Skeletal muscle cell (primary cell): ENCODE measurements around the gene NDFIP2.

ENCODE experiments used
- DNase-seq: peaks from one replicate; pipeline ENCODE4 v3.0.0-alpha.2; 2010; ENCODE audit warnings: low read depth
- H3K4me3 ChIP-seq: 2 replicates; pipeline ENCODE4 v1.5.1; 2011; ENCODE audit warnings: low read depth, mild to moderate bottlenecking, control low read depth, low read length, moderate library complexity

The NDFIP2 gene, protein sequence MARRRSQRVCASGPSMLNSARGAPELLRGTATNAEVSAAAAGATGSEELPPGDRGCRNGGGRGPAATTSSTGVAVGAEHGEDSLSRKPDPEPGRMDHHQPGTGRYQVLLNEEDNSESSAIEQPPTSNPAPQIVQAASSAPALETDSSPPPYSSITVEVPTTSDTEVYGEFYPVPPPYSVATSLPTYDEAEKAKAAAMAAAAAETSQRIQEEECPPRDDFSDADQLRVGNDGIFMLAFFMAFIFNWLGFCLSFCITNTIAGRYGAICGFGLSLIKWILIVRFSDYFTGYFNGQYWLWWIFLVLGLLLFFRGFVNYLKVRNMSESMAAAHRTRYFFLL

DNA sequence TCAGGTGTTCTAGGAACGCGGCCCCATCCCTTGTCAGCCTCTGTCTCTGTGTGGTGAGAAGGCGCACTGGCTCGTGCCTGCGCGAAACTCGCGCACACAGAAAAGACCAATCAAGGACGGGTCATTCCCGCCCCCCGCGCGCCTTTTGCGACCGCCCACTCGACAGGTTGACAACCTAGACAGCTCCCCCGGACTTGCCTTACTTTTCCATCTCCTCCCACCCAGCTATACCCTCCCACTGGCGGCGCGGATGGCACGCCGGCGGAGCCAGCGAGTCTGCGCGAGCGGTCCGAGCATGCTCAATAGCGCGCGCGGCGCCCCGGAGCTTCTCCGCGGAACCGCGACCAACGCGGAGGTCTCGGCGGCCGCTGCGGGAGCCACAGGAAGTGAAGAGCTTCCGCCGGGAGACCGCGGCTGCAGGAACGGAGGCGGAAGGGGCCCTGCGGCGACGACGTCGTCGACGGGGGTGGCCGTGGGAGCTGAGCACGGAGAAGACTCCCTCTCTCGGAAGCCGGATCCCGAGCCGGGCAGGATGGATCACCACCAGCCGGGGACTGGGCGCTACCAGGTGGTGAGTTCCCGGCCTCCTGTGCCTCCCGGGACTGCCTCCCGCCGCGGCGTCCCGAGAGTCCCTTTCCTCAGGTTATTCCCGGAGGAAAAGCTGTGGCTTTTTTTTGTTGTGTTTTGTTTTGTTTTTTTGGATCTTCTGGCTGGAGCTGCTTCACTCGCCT is at the start of gene NDFIP2:
Gene NDFIP2 (plus strand): TSS at position 202 of the 731 bp plus-strand sequence. CDS start 49 bp downstream, at position 251.
- H3K4me3 ChIP-seq: peak within 1 kb of the TSS; percentile 69
- peak; percentile 65 for DNase-seq

DNA sequence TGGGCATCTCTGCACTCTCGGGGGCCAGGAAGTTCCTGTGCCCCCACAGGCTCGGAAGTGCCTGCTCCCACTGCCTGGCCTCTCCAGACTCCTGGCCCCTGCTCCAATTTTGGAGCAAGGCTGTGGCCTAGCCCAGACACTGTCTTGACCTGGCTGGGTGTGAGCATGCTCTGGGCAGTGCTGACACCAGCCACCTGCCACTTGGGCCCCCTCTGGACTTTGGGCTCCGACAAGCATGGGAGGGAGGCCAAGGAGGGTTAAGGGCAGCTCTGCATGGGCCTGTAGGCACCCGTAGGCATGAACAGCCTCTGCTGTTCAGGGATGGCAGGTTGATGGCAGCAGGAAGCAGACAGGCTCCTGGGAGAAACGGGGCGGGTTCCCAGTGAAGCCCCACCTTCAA is 48.9 kb upstream of the NDFIP2 start:
- no peak for DNase-seq
- H3K4me3 ChIP-seq: no peak overlapping the region

DNA sequence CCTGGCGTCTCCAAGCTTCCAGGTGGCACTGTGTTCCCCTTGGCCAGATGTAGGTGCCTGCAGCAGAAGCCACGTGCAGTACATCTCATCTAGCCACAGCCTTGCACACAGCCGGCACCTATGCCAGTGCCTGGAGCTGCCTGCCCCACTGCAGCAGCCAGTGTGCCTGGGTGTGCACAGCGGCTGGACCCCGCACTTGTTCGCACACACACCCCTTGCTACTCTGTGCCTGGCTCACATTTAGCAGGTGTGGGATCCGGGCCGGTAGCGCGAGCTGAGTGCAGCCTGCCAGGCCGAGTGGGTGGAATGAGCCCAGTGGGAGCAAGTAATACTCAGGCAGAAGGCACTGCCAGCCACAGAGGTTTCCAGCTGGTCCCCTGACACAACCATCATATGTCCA is 48.0 kb upstream of the NDFIP2 start:
- DNase-seq: no peak
- H3K4me3 ChIP-seq: no peak overlapping the region

DNA sequence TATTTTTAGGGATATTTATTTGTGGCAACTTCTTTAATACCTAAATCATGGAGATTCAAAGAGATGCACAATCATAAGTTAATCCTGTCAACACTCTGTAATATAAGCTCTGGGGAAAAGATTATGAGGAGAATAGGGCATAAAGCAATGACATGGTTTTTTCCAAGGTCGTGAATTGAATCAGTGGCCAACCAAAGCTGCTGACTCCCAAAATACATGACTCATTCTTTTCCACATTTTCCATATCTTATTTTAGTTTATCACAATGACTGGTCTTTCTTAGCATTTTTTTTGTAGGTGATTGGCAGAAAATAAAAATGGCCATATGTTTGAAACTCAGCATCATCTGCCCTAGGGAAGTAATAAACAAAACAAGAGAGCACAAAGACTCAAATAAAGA is 46.4 kb upstream of the NDFIP2 start:
- peak; percentile 22 for DNase-seq
- no peak overlapping the region for H3K4me3 ChIP-seq

DNA sequence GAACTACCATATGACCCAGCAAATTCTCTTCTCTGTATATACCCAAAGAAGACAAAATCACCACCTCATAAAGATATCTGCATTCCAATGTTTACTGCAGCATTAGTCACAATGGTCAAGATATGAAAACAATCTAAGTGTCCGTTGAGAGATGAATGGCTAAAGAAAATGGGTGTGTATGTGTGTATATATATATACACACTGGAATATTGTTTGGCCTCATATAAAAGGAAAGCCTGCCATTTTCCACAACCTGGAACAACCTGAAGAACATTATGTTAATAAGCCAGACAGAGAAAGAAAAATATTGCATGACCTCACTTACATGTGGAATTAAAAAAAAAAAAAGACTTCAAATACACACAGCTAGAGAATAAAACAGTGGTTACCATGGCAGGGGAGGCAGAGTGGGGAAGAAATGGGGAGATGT is 45.4 kb upstream of the NDFIP2 start:
- peak; percentile 68 for DNase-seq
- H3K4me3 ChIP-seq: no peak overlapping the region

DNA sequence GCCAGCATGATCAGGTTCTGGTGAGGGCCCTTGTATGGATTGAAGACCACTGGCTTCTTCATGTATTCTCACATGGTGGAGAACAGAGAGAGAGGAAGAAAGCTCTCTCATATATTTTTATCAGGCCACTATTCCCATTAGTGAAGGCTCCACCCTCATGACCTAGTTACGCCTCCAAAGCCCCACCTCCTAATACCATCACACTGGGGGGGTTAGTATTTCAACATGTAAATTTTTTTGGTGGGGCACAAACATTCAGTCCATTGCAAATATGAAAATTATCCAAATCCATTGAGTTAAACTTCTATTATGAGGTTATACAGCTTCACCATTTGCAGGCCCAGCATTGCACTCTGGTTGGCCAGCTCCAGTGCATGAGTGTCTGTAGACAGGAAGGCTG is 41.7 kb upstream of the NDFIP2 start:
- no peak overlapping the region for H3K4me3 ChIP-seq

DNA sequence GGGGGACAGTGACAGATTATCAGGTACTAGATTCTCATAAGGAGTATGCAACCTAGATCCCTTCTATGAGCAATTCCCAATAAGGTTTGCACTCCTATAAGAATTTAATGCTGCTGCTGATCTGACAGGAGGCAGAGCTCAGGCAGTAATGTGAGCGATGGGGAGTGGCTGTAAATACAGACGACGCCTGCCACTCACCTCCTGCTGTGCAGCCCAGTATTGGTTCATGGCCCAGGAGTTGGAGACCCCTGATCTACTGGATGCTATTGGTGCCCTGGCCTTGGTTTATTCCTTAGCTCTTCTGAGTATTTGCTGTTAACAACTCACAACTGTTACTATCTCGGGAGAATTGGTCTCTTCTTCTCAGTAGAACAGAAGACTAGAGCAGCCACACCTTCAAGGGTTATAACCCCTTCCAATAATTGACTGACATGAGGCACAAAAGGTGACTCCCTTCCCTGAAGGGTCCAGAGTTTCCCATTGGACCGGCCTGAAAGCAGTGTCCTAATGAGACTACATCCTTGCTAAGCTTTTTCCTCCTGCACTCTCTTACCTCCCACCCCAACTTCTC is 39.9 kb upstream of the NDFIP2 start:
- no peak for DNase-seq
- H3K4me3 ChIP-seq: no peak overlapping the region

More for the DNA sequence above, 41.7 kb upstream of the NDFIP2 start:
- DNase-seq: no peak

DNA sequence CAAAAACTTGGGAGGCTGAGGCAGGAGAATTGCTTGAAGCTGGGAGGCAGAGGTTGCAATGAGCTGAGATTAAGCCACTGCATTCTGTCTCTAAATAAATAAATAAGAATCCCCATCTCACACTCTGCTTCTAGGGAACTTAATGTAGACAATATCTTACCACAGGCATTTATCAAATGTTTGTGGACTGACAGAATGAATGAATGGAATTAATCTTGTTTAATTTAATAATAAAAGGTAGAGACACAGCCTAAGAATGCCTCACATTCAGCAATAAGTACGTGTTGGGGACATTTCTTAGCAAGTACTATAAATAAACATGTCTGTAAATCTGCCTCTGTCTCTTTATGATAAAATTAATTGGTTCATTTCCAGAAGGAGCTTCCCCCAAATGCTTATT is 38.7 kb upstream of the NDFIP2 start:
- no peak for DNase-seq

DNA sequence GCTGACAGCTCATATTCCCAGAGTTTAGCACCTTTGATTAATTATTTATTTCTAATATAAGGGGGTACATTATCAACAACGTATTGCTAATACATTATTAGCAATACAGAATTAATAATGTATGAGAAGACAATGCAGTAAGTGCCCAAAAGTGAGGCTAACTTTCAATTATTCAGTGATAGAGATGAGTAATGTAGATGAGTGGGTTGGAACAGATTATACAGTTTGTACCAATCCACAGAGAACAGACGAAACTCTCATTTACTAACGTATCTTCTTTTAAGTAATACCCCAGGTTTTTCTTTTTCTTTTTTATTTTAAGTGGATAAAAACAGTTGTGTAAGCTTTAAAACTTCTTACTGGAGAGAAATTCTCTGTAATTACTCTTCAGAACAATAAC is 38.2 kb upstream of the NDFIP2 start:
- no peak overlapping the region for H3K4me3 ChIP-seq
- DNase-seq: no peak

More for the DNA sequence above, 38.7 kb upstream of the NDFIP2 start:
- H3K4me3 ChIP-seq: no peak overlapping the region

DNA sequence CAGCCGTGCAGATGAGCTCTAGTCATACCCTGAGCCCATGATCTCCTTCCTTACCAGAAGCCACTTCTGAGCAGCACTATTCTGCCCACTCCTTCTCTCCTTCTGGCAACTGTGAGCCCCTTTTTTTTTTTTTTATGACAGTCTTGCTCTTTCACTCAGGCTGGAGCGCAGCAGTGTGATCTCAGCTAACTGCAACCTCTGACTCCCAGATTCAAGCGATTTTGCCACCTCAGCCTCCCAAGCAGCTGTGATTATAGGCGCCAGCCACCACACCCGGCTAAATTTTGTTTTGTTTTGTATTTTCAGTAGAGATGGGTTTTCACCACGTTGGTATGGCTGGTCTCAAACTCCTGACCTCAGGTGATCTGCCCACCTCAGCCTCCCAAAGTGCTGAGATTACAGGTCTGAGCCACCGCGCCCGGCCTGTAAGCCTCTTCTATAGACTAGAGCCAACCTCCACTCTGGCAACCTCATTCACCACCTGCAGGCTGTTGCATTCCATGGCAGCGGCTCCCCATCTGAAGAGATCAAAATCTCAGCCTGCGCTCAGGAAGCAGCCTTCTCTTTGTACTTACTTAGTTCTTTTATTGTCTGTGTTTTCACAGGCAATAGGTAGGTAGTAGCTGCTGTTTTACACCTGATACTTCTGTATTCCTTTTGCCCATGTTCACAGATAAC is 34.8 kb upstream of the NDFIP2 start:
- no peak for DNase-seq
- no peak overlapping the region for H3K4me3 ChIP-seq

DNA sequence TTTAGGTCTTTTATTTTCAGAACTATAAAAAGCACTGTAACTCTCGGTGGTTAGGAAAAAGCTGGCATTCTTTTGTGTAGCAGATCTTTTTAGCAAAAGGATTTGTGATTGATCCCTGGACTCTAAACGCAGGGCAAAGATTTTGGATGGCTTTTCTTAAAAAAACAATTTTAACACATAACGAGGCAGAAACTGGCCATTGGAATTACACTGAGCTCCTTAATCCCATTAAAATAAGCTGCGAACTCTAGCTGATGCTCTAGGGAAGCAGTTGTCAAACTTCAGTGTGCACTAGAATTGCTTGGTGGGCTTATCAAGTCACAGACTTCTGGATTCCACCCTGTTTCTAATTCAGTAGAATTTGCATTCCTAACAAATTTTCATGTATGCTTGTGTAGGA is 33.8 kb upstream of the NDFIP2 start:
- H3K4me3 ChIP-seq: no peak overlapping the region
- no peak for DNase-seq

DNA sequence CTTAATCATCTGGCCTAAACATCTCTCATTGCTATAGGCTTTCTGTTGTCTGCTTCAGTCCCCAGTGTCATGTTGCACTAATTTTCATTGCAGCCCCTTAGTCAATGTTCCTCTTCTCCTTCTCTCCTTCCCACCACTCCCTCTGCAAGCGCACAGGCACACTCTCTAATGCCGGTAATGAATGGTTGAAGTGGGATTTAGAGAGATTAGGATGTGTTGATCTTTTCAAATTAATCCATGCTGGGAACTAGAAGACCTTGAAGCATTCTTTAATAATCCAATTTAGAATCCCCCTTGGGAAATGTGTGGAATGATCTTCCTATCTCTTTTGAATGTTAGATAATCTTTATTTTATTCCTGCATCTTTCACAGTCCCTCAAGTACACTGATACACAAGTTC is 33.2 kb upstream of the NDFIP2 start:
- no peak overlapping the region for H3K4me3 ChIP-seq

DNA sequence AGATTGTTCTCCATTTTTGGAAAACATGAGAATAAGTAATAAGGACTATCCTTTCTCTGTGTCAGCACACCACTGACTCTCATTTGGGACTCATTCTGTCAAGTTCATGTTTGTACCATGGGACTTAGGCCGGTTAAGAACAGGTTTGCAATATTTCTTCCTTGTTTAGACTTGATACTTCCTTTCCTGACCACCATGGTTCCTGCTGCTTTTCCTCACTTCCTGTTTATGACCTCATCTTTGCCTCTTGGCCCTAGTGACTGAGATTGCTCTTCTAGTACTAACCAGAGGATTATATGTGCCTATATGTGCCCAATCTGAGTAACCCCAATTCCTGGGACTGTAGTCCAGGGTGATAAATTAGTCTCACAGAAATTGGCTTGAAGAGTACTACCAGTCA is 32.5 kb upstream of the NDFIP2 start:
- H3K4me3 ChIP-seq: no peak overlapping the region
- no peak for DNase-seq

More for the DNA sequence above, 33.2 kb upstream of the NDFIP2 start:
- DNase-seq: no peak

DNA sequence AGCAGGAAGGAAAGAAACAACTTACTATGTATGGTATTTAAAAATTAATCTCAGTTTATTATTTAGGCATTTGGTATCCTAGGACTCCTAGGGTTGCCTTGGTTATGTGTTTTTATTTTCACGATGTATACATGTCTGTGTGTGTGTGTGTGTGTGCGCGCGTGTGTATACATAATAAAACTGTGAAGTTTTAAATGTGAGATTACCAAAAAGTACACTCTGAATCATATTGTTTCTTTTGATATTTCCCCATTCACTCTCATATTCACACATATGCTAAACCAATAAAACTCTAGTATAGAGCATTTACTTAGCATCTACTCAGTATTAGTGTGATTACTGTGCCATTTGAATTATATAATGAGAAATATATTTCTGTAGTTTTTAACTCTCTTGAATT is 30.8 kb upstream of the NDFIP2 start:
- DNase-seq: no peak
- no peak overlapping the region for H3K4me3 ChIP-seq

DNA sequence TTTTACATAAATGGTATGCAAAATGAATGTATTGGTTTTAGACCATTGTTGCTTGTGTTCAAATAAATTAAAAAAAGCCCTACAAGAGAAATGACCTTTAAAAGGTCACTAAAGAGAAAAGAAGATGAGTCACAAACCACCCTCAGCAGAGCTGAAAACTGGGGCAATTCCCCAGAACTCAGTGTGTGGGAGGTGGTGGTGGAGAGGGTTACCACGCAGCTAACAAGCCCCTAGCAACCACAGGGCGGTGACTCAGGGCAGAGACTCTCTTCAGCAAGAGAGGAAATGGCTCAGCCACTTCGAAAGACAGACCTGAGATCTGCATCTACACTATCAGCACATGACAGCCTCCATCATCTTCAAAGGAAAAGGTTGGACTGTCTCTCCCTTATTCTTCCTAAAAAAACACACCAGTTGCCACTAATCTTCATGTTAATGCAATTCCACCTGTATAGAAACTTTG is 29.4 kb upstream of the NDFIP2 start:
- H3K4me3 ChIP-seq: no peak overlapping the region
- peak; percentile 93 for DNase-seq

DNA sequence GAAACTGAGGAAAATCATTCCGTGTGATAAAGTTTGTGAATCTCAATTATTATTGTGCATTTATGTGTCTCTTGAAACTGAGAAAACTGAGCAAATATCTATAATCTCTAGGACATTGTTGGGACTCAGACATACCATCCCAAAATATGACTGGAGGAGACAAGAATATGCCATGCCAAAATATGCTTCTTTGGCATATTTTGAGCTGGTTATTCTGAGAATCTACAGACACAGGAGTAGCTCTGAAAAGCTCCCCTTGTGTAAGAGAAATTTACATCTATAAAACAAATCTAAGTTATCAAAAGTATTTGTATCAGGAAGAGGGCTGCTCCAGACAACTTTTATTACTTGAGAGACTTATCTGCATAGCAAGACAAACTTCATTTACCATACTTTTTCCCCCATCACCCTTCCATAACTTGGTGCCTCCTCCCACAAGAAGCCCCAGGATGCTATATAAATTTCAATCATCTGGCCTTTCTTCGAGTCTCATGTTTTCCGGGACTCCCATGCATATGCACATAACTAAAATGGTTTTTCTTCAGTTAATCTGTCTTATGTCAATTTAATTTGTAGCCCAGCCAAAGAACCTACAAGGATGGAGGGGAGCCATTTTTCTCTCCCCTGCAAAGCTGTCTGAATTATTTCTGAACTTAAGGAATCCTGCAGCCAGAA is 28.6 kb upstream of the NDFIP2 start:
- no peak overlapping the region for H3K4me3 ChIP-seq
- no peak for DNase-seq

DNA sequence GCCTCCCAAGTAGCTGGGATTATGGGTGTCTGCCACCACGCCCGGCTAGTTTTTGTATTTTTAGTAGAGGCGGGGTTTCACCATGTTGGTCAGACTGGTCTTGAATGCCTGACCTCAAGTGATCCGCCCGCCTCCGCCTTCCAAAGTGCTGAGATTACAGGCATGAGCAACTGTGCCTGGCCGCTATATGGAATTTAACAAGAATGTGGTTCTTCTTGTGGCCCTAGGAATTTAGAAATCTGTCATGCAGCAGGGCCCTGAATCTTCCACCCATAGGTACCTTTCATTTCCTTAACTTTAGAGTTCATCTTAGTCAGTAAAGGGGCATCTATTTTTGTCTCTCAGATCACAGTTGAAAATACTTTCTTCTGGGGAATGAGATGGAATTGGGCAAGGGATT is 25.6 kb upstream of the NDFIP2 start:
- DNase-seq: no peak

DNA sequence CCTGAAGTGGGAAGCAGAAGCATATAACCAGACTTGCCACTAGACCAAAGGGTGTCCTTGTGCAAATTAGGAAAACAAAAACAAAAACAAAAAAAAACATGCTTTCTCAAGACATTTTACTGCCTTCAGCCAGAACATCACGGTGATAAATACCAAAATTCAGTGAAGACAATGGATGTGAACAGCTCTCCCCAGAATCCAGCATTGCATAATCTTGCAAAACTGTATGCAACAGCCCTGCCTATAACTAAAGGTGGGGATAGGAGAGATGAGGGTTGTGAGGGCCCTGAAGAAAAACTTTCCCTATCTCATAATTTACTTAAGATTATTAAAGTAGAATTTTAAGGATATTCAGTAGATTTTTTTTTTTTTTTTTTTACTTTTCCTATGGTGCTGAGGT is 24.9 kb upstream of the NDFIP2 start:
- H3K4me3 ChIP-seq: no peak overlapping the region
- no peak for DNase-seq

More for the DNA sequence above, 25.6 kb upstream of the NDFIP2 start:
- no peak overlapping the region for H3K4me3 ChIP-seq

DNA sequence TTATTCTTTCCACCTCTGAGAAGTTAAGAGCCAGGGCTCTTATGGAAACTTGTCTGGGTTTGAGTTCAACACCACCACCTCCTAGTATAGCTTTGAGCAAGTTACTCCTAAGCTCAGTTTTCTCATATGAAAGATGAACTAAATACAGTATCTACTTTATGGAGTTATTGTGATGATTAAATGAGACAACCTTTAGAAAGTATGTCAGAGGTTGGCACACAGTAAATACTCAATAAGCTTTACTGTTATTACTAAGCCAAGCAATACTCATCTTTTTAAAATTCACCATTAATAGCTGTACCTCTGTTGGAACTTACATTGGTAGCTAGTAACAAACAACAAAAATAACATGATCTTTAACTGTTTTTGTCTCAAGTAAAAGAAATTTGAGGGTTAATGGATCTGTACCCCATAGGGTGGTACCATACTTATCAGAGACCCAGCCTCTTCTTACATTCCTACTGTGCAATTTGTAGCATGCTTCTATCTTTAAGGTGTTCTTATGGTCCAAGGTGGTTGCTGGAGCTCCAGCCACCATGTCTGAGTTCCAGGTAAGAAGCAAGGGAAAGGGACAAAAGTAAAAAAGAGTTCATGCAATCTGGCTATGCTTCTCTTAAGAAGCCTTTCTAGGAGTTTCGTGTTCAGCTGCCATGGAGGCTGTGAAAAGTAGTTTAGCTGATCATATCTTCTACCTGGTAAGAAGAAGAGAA is 24.1 kb upstream of the NDFIP2 start:
- no peak overlapping the region for H3K4me3 ChIP-seq
- no peak for DNase-seq
